Measurements from ENCODE around the gene PPP1R3E. TPM values are rescaled to one million over a fixed set of nuclear protein-coding genes. Genes with fewer than 3 reads are reported as not detected.
A peak's percentile ranks its signal among the peaks of the same experiment; 100 is the strongest.

PPP1R3E gene
- total RNA-seq, 5 donors from 2014 or later (not counting 1 experiment from before 2014, with no cell fraction given) = 40.8 to 72.6 (median 68.2) TPM

- Histone ChIP-seq H3K27ac (ENCODE audit: low read length) (no peak overlapping the region), H3K4me1 (ENCODE audit: control insufficient read depth in 1 of 2, extremely low read depth in 1 of 2, insufficient read depth in 2 of 2, low read length in 2 of 2) (peaks cover 10 to 26% of the 10 kb centered on the region in 2 experiments), H3K4me3 (ENCODE audit: control insufficient read depth in 1 of 2, extremely low read depth in 1 of 2, low read length in 1 of 2) (no peak overlapping the region), H3K9me3 (no peaks in the 10 kb centered on the region), H3K36me3 (ENCODE audit: control insufficient read depth in 2 of 2, extremely low read depth in 1 of 2, insufficient read depth in 1 of 2, low read length in 1 of 2) (peaks cover 6 to 32% of the 10 kb centered on the region in 2 donors), H3K27me3 (replicated peaks in 1 of 2; ENCODE audit: control insufficient read depth in 2 of 2, extremely low read depth in 1 of 2, insufficient read depth in 2 of 2, low read length in 1 of 2) (no peaks in the 10 kb centered on the region)
- POLR2A ChIA-PET = no interaction called here
- Mint-ChIP-seq H3K4me3 (no peak overlapping the region), H3K4me1 (peaks cover 30 to 34% (median 30%) of the 10 kb centered on the region in 3 donors), H3K27me3 (no peaks in the 10 kb centered on the region), H3K36me3 (peaks cover 23% of the 10 kb centered on the region), H3K27ac (no peak overlapping the region), H3K9me3 (no peaks in the 10 kb centered on the region)
- 93% methylated on average over 11 of the region's 18 CpGs for WGBS (ENCODE audit: insufficient coverage)
- CTCF ChIA-PET = interaction anchor here in 1 of 2 donors (0.7 to 6.6 kb wide), 2 partner anchors 22 to 156 kb away, joined by 3 to 93 read pairs; partner anchors contain the start of gene PPP1R3E
- DNase-seq (no peak), ATAC-seq (replicated peaks in 1 of 4) (no peak)
Observed at GRCh38 chr14:23323838-23324454, 21.3 kb upstream of the PPP1R3E start.

GRCh38 chr14:23322568-23323517 is 20.2 kb upstream of the PPP1R3E start:
- DNase-seq = no peak
- Histone ChIP-seq H3K9me3 (no peaks in the 10 kb centered on the region), H3K4me1 (ENCODE audit: control insufficient read depth in 1 of 2, extremely low read depth in 1 of 2, insufficient read depth in 2 of 2, low read length in 2 of 2) (peaks cover 10 to 26% of the 10 kb centered on the region in 2 experiments), H3K4me3 (ENCODE audit: control insufficient read depth in 1 of 2, extremely low read depth in 1 of 2, low read length in 1 of 2) (peak overlapping the region; percentile 80 to 92), H3K27me3 (replicated peaks in 1 of 2; ENCODE audit: control insufficient read depth in 2 of 2, extremely low read depth in 1 of 2, insufficient read depth in 2 of 2, low read length in 1 of 2) (peaks cover 0 to 3% of the 10 kb centered on the region in 2 experiments), H3K27ac (ENCODE audit: low read length) (peak overlapping the region; percentile 78), H3K36me3 (ENCODE audit: control insufficient read depth in 2 of 2, extremely low read depth in 1 of 2, insufficient read depth in 1 of 2, low read length in 1 of 2) (peaks cover 6 to 32% of the 10 kb centered on the region in 2 donors)
- CTCF ChIA-PET = interaction anchor here (0.5 to 6.6 kb wide), 17 partner anchors 12 to 866 kb away, joined by 3 to 93 read pairs (median 4); partner anchors contain the start of genes HOMEZ (in 1 of the 2), NGDN (in 1 of the 2) and PPP1R3E (in 1 of the 2)
- ATAC-seq (replicated peaks in 1 of 4) = no peak
- no peaks in the 10 kb centered on the region for H3K27me3 Mint-ChIP-seq
- peaks cover 23% of the 10 kb centered on the region for H3K36me3 Mint-ChIP-seq
- H3K4me1 Mint-ChIP-seq = peaks cover 30 to 33% (median 30%) of the 10 kb centered on the region in 3 donors
- H3K27ac Mint-ChIP-seq = peak overlapping the region; percentile 84 to 85
- no peaks in the 10 kb centered on the region for H3K9me3 Mint-ChIP-seq
- POLR2A ChIA-PET = interaction anchor here (0.5 to 3.0 kb wide), 7 partner anchors 12 to 228 kb away, joined by 3 to 30 read pairs (median 5); partner anchors contain the start of genes ACIN1 (in 1 of the 2), C14orf119 (in 1 of the 2), NGDN (in 1 of the 2) and PPP1R3E (in 1 of the 2)
- H3K4me3 Mint-ChIP-seq = peak overlapping the region; percentile 88 to 93 (median 90)
- 85% methylated on average over 5 of the region's 10 CpGs for WGBS (ENCODE audit: insufficient coverage)

DNA sequence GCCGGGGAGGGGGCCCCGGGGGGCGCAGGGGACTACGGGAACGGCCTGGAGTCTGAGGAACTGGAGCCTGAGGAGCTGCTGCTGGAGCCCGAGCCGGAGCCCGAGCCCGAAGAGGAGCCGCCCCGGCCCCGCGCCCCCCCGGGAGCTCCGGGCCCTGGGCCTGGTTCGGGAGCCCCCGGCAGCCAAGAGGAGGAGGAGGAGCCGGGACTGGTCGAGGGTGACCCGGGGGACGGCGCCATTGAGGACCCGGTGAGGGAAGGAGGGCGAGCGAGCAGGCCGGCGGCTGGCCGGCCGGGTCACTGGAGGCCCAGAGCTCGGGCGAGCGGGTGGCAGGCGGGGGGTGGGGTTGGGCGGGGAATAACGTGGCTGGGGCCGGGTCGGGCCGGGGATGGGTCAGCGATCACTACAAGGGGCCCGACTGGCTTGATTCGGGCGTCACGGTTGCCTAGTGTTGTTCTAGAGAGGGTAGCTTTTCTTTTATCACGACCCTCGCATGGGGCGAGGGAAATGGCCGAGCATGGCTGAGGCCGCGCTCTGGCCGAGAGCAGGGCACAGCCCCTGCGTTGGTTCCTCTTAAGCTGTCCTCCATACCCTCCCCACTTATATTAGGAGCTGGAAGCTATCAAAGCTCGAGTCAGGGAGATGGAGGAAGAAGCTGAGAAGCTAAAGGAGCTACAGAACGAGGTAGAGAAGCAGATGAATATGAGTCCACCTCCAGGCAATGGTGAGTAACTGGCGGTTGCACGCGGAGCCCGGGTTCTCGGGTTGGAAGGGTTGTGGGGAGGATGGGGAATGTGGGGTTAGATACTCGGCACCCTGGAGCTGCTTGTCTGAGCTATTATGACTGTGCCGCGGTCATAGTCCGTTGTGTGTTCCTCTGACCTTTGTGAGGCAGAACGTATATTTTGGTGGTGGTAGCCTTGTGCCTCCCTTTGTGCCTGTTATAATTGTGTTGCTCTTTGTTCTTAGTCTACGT is 19.2 kb upstream of the PPP1R3E start:
- peak overlapping the region; percentile 78 for H3K27ac ChIP-seq (ENCODE audit: low read length)
- H3K36me3 Mint-ChIP-seq = peaks cover 23% of the 10 kb centered on the region
- H3K9me3 ChIP-seq = no peaks in the 10 kb centered on the region
- peaks cover 30 to 32% (median 30%) of the 10 kb centered on the region in 3 donors for H3K4me1 Mint-ChIP-seq
- ATAC-seq (replicated peaks in 1 of 4) = peak in 3 of 4 experiments; percentile 1 to 3 (median 2)
- H3K36me3 ChIP-seq (ENCODE audit: control insufficient read depth in 2 of 2, extremely low read depth in 1 of 2, insufficient read depth in 1 of 2, low read length in 1 of 2) = peaks cover 6 to 32% of the 10 kb centered on the region in 2 donors
- H3K9me3 Mint-ChIP-seq = no peaks in the 10 kb centered on the region
- H3K27me3 ChIP-seq (replicated peaks in 1 of 2; ENCODE audit: control insufficient read depth in 2 of 2, extremely low read depth in 1 of 2, insufficient read depth in 2 of 2, low read length in 1 of 2) = peaks cover 0 to 6% of the 10 kb centered on the region in 2 experiments
- peak in 26 of 35 experiments; percentile 11 to 55 (median 28) for DNase-seq
- peak overlapping the region; percentile 80 to 92 for H3K4me3 ChIP-seq (ENCODE audit: control insufficient read depth in 1 of 2, extremely low read depth in 1 of 2, low read length in 1 of 2)
- ChIA-PET POLR2A (interaction anchor here (0.5 to 3.0 kb wide), 15 partner anchors 11 to 819 kb away, joined by 3 to 30 read pairs (median 5); partner anchors contain the start of genes C14orf119 (in 2 of the 2), ACIN1 (in 1 of the 2), DAD1 (in 1 of the 2) and HOMEZ (in 1 of the 2)), CTCF (interaction anchor here (0.5 to 6.6 kb wide), 33 partner anchors 9 to 1885 kb away, joined by 3 to 93 read pairs (median 4); partner anchors contain the start of genes ACIN1 (in 1 of the 2), BCL2L2 (in 1 of the 2), C14orf119 (in 1 of the 2) and HOMEZ (in 1 of the 2))
- H3K4me3 Mint-ChIP-seq = peak overlapping the region; percentile 88 to 93 (median 90)
- H3K4me1 ChIP-seq (ENCODE audit: control insufficient read depth in 1 of 2, extremely low read depth in 1 of 2, insufficient read depth in 2 of 2, low read length in 2 of 2) = peaks cover 10 to 26% of the 10 kb centered on the region in 2 experiments
- H3K27ac Mint-ChIP-seq = peak overlapping the region; percentile 84 to 85
- 1% methylated on average over 24 of the region's 64 CpGs for WGBS (ENCODE audit: insufficient coverage)
- no peaks in the 10 kb centered on the region for H3K27me3 Mint-ChIP-seq

DNA sequence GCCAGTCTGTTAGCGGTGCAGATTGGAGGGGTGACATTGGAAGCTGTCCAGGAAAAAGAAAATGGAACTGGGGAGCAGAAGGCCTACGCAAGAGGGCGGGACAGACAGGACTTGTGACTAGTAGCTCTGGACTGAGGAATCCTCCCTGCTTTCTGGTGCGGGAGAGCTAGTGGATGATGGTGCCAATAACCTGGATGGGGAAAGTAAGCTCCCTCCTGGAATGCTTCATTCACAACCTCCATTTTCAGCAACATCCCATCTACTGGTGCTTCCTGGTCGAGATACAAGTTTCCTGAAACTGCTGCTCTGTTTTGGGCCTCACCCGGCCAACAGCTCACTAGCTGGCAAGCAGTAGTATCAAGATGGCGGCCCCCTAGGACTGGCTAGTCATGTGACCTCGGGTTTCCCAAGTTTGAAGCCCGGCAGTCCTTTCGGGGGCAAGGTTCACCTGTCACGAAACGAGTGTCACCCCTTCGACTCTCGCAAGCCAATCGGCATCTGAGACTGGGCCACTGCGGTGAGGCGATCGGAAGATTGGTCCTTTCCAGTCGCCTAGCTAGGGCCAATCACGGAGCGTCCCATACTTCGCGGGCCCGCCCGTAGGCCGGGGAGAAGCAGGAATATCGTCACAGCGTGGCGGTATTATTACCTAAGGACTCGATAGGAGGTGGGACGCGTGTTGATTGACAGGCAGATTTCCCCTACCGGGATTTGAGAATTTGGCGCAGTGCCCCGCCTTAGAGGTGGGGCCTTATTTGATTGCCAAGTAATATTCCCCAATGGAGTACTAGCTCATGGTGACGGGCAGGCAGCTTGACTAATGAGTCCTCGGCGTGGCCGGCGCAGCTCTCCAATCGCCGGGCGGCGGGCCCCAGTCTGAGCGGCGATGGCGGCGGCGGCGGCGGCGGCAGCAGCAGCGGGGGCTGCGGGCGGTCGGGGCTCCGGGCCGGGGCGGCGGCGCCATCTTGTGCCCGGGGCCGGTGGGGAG is 18.2 kb upstream of the PPP1R3E start, which contains the start of gene PABPN1:
PABPN1 (plus strand) TSS at position 874 of the 988 bp plus-strand sequence; CDS start at position 887, 13 bp downstream.
- peak; percentile 93 to 100 (median 98) for DNase-seq
- Mint-ChIP-seq H3K4me1 (peaks cover 30 to 32% (median 30%) of the 10 kb centered on the region in 3 donors), H3K27me3 (no peaks in the 10 kb centered on the region), H3K27ac (peak within 1 kb of the TSS; percentile 98), H3K36me3 (peaks cover 23% of the 10 kb centered on the region), H3K4me3 (peak within 1 kb of the TSS; percentile 88 to 93 (median 90)), H3K9me3 (no peaks in the 10 kb centered on the region)
- no peaks in the 10 kb centered on the region for H3K9me3 ChIP-seq
- ATAC-seq (replicated peaks in 1 of 4) = peak; percentile 87 to 89 (median 88)
- ChIA-PET CTCF (interaction anchor here (0.7 to 6.6 kb wide), 24 partner anchors 8 to 1884 kb away, joined by 3 to 93 read pairs (median 4); partner anchors contain the start of genes ACIN1 (in 1 of the 2), BCL2L2 (in 1 of the 2), C14orf119 (in 1 of the 2) and HOMEZ (in 1 of the 2)), POLR2A (interaction anchor here (0.6 to 3.0 kb wide), 14 partner anchors 16 to 1580 kb away, joined by 3 to 30 read pairs (median 4); partner anchors contain the start of genes ABHD4 (in 1 of the 2), ACIN1 (in 1 of the 2), C14orf119 (in 1 of the 2) and DAD1 (in 1 of the 2))
- peak within 1 kb of the TSS; percentile 80 to 92 for H3K4me3 ChIP-seq (ENCODE audit: control insufficient read depth in 1 of 2, extremely low read depth in 1 of 2, low read length in 1 of 2)
- peaks cover 6 to 32% of the 10 kb centered on the region in 2 donors for H3K36me3 ChIP-seq (ENCODE audit: control insufficient read depth in 2 of 2, extremely low read depth in 1 of 2, insufficient read depth in 1 of 2, low read length in 1 of 2)
- peaks cover 0 to 9% of the 10 kb centered on the region in 2 experiments for H3K27me3 ChIP-seq (replicated peaks in 1 of 2; ENCODE audit: control insufficient read depth in 2 of 2, extremely low read depth in 1 of 2, insufficient read depth in 2 of 2, low read length in 1 of 2)
- H3K4me1 ChIP-seq (ENCODE audit: control insufficient read depth in 1 of 2, extremely low read depth in 1 of 2, insufficient read depth in 2 of 2, low read length in 2 of 2) = peaks cover 10 to 26% of the 10 kb centered on the region in 2 experiments
- under 1% methylated on average over 60 of the region's 63 CpGs for WGBS (ENCODE audit: insufficient coverage)
- peak within 1 kb of the TSS; percentile 98 for H3K27ac ChIP-seq (ENCODE audit: low read length)
